Suprapubic skin (tissue), 4 donors: ENCODE data around the gene PNPLA1.

Experiments
- EP300 ChIP-seq: sonication (generic); formaldehyde crosslinking; IDR thresholded peaks from one replicate; pipeline ENCODE4 v1.6.1; 2017; ENCODE audit warnings: antibody characterized with exemption
- POLR2AphosphoS5 ChIP-seq, 3 donors: sonication (generic); formaldehyde crosslinking; IDR thresholded peaks; one replicate each; pipeline ENCODE4 v1.6.1; 2017; ENCODE audit warnings: antibody characterized with exemption in 3 of 3
- TF ChIP-seq, protein P1 (sequence below), 2 donors: fragments of 200-600 bp in 1 of 2; fragments of 450-650 bp in 1 of 2; sonication (generic) in 1 of 2; IDR thresholded peaks; one replicate each; pipeline ENCODE4 v1.5.1; 2016 to 2019; ENCODE audit warnings: antibody characterized with exemption in 2 of 2, mild to moderate bottlenecking in 1 of 2, moderate library complexity in 1 of 2

DNA sequence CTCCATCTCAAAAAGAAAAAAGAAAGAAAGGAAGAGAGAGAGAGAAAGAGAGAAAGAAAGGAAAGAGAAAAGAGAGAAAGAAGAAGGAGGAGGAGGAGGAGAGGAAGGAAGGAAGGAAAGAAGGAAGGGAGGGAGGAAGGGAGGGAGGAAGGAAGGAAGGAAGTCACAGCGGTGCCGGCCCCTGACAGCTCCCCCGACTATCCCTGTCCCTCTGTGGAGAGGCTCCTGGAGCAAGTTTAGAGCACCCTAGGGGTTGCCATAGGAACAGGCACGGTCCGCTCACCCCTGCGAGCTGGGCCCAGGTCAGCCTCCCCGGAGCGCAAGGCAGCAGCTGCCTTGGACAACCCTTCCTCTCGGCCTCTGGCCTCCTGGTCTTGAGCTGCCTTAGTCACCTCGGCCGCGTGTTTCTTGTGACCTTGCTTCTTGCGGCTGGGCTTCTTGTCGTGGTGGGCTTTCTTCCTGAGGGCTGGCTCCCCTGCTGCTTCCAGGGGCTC is 60.0 kb downstream of the PNPLA1 start:
- TF ChIP-seq, protein P1, sequence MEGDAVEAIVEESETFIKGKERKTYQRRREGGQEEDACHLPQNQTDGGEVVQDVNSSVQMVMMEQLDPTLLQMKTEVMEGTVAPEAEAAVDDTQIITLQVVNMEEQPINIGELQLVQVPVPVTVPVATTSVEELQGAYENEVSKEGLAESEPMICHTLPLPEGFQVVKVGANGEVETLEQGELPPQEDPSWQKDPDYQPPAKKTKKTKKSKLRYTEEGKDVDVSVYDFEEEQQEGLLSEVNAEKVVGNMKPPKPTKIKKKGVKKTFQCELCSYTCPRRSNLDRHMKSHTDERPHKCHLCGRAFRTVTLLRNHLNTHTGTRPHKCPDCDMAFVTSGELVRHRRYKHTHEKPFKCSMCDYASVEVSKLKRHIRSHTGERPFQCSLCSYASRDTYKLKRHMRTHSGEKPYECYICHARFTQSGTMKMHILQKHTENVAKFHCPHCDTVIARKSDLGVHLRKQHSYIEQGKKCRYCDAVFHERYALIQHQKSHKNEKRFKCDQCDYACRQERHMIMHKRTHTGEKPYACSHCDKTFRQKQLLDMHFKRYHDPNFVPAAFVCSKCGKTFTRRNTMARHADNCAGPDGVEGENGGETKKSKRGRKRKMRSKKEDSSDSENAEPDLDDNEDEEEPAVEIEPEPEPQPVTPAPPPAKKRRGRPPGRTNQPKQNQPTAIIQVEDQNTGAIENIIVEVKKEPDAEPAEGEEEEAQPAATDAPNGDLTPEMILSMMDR (IDR thresholded peaks at IDR 0.05) = no peak
- TF ChIP-seq EP300 = no peak
- TF ChIP-seq POLR2AphosphoS5 (IDR thresholded peaks at IDR 0.05) = no peak
